Upper lobe of left lung (tissue), 6 donors: Measurements from ENCODE around the gene SSRP1. TPM values are rescaled to one million over a fixed set of nuclear protein-coding genes. Genes with fewer than 3 reads are reported as not detected.

Experiments
- ATAC-seq, 2 donors: fragments of 200-7000 bp; cut with Tn5 transposase; one replicate each; pipeline ENCODE4 v1.9.1; 2022; ENCODE audit warnings: mild to moderate bottlenecking in 2 of 2, moderate library complexity in 2 of 2; ENCODE audit not compliant: low FRiP score in 2 of 2
- DNase-seq, 2 donors: peaks; one replicate each; pipeline ENCODE4 v3.0.0-alpha.2; 2019 to 2020
- H3K27ac ChIP-seq, 4 donors: fragments of 200-600 bp; sonication (generic); one replicate each; pipeline ENCODE4 v1.5.1; 2016 to 2019
- H3K27me3 ChIP-seq, 4 donors: fragments of 200-600 bp; sonication (generic); one replicate each; pipeline ENCODE4 v1.5.1; 2017 to 2019
- H3K36me3 ChIP-seq, 4 donors: fragments of 200-600 bp; sonication (generic); one replicate each; pipeline ENCODE4 v1.5.1; 2016 to 2019
- H3K4me1 ChIP-seq, 4 donors: fragments of 200-600 bp; sonication (generic); one replicate each; pipeline ENCODE4 v1.5.1; 2018 to 2019
- H3K4me3 ChIP-seq, 4 donors: fragments of 200-600 bp; sonication (generic); one replicate each; pipeline ENCODE4 v1.5.1; 2017 to 2019; ENCODE audit warnings: mild to moderate bottlenecking in 2 of 4, moderate library complexity in 1 of 4
- H3K9me3 ChIP-seq, 4 donors: fragments of 200-600 bp; sonication (generic); one replicate each; pipeline ENCODE4 v1.5.1; 2018 to 2019
- EP300 ChIP-seq, 4 donors: sonication (generic); formaldehyde crosslinking; IDR thresholded peaks; one replicate each; pipeline ENCODE4 v1.5.1; 2017; ENCODE audit warnings: antibody characterized with exemption in 4 of 4, control low read depth in 2 of 4
- POLR2A ChIP-seq, 4 donors: fragments of 450-650 bp; IDR thresholded peaks; one replicate each; pipeline ENCODE4 v1.5.1; 2016 to 2017; ENCODE audit warnings: antibody characterized with exemption in 4 of 4, mild to moderate bottlenecking in 2 of 4
- POLR2AphosphoS5 ChIP-seq, 2 donors: sonication (generic); formaldehyde crosslinking; IDR thresholded peaks; one replicate each; pipeline ENCODE4 v1.5.1; 2017; ENCODE audit warnings: antibody characterized with exemption in 2 of 2
- WGBS, 2 donors: methylation state at CpG; one replicate each; pipeline ENCODE4 v1.1.5; 2017 to 2018; 5-methylcytosine and 5-hydroxymethylcytosine counted together
- total RNA-seq, 6 donors: library from RNA; depleted of rRNA in 4 of 6; stranded (reverse); fragments of >200 nt in 4 of 6; gene quantifications; one replicate each; pipeline versions ENCODE4 v1.1.0 to v1.2.1, GENCODE V29; 2016 to 2021
- TF ChIP-seq, protein P1 (sequence below), 6 experiments: fragments of 450-650 bp in 4 of 6; fragments of 200-600 bp in 2 of 6; sonication (generic) in 2 of 6; IDR thresholded peaks; one replicate each; pipeline ENCODE4 v1.5.1; 2016 to 2019; ENCODE audit warnings: antibody characterized with exemption in 6 of 6
- donor health status: DM: no; HTN: no; CAD: no; lungs with moderate emphysema.
- donor health status: DM: no; HTN: yes; CAD: no; lungs with severe emphysema.

SSRP1 gene
- total RNA-seq, 6 donors from 2014 or later, result 48.2 to 89.6 (median 65.5) TPM

DNA sequence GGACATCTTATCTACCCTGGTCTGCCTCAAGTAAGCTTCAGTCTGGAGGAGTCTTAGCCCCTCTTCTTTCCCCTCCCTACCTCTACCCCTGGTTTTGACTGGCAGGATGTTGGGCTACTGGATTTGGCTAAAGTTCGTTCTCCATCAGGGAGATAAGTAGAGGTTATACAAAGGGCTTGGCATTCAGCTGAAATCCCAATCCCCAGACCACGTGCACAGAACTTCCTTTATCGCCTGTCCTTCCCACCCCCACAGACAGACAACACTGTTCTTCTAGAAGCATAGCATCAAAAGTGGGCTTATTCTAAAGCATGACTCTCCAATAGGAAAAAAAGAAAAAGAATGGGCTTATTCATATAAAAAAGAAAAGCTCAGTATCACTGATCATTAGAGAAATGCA lies 37.5 kb upstream of the SSRP1 start:
- H3K36me3 ChIP-seq, result no peaks in the 10 kb centered on the region

GRCh38 chr11:57370941-57371340 lies 35.2 kb upstream of the SSRP1 start:
- TF ChIP-seq, protein P1, sequence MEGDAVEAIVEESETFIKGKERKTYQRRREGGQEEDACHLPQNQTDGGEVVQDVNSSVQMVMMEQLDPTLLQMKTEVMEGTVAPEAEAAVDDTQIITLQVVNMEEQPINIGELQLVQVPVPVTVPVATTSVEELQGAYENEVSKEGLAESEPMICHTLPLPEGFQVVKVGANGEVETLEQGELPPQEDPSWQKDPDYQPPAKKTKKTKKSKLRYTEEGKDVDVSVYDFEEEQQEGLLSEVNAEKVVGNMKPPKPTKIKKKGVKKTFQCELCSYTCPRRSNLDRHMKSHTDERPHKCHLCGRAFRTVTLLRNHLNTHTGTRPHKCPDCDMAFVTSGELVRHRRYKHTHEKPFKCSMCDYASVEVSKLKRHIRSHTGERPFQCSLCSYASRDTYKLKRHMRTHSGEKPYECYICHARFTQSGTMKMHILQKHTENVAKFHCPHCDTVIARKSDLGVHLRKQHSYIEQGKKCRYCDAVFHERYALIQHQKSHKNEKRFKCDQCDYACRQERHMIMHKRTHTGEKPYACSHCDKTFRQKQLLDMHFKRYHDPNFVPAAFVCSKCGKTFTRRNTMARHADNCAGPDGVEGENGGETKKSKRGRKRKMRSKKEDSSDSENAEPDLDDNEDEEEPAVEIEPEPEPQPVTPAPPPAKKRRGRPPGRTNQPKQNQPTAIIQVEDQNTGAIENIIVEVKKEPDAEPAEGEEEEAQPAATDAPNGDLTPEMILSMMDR (IDR thresholded peaks at IDR 0.05), result no peak
- no peak for TF ChIP-seq EP300 (IDR thresholded peaks at IDR 0.05)
- no peak for TF ChIP-seq POLR2A (IDR thresholded peaks at IDR 0.05)
- no peak for TF ChIP-seq POLR2AphosphoS5 (IDR thresholded peaks at IDR 0.05)
- no peak for ATAC-seq
- no peak overlapping the region for H3K27ac ChIP-seq
- no peaks in the 10 kb centered on the region for H3K36me3 ChIP-seq
- no peak overlapping the region for H3K4me3 ChIP-seq
- DNase-seq, result no peak
- no peaks in the 10 kb centered on the region for H3K27me3 ChIP-seq
- H3K4me1 ChIP-seq, result peaks cover 0 to 8% (median 2%) of the 10 kb centered on the region in 4 donors
- H3K9me3 ChIP-seq, result no peaks in the 10 kb centered on the region

More for the DNA sequence above, 37.5 kb upstream of the SSRP1 start:
- Histone ChIP-seq H3K4me3 (no peak overlapping the region), H3K4me1 (peaks cover 0 to 6% (median 2%) of the 10 kb centered on the region in 4 donors), H3K27ac (no peak overlapping the region), H3K27me3 (no peaks in the 10 kb centered on the region), H3K9me3 (no peaks in the 10 kb centered on the region)
- WGBS, 2 donors, result 52 to 60% methylated on average over 3 of the region's 3 CpGs
- ATAC-seq, result no peak
- no peak for DNase-seq
- TF ChIP-seq, protein P1 (IDR thresholded peaks at IDR 0.05), result no peak
- TF ChIP-seq EP300 (IDR thresholded peaks at IDR 0.05), result no peak
- no peak for TF ChIP-seq POLR2AphosphoS5 (IDR thresholded peaks at IDR 0.05)
- TF ChIP-seq POLR2A (IDR thresholded peaks at IDR 0.05), result no peak

- ATAC-seq (no peak), DNase-seq (no peak)
- H3K9me3 ChIP-seq, result no peaks in the 10 kb centered on the region
- H3K27ac ChIP-seq, result no peak overlapping the region
- WGBS, 2 donors, result 94 to 96% methylated on average over 7 of the region's 7 CpGs
- H3K4me3 ChIP-seq, result no peak overlapping the region
- TF ChIP-seq EP300 (IDR thresholded peaks at IDR 0.05) (no peak), POLR2AphosphoS5 (IDR thresholded peaks at IDR 0.05) (no peak), POLR2A (IDR thresholded peaks at IDR 0.05) (no peak)
- TF ChIP-seq, protein P1 (IDR thresholded peaks at IDR 0.05), result no peak
- H3K27me3 ChIP-seq, result no peaks in the 10 kb centered on the region
- no peaks in the 10 kb centered on the region for H3K36me3 ChIP-seq
- peaks cover 0 to 8% (median 2%) of the 10 kb centered on the region in 4 donors for H3K4me1 ChIP-seq
These were observed 34.6 kb upstream of the SSRP1 start for GRCh38 chr11:57370251-57370650.

DNA sequence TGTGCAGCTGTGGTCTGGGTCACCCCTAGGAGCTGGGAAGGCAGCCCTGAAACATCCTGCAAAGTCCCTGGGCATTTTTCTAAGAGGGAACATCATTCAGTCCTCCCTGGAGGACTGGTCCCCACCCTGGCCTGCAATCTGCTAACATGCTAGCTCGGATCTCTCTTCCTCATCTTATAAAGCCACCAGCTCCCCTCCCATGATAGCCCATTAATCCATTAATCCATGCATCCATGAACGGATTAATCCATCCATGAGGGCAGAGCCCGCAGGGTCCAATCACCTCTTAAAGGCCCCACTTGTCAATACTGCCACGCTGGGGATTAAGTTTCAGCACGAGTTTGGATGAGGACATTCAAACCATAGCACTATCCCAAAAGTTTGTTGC lies 33.1 kb upstream of the SSRP1 start:
- H3K4me3 ChIP-seq, result no peak overlapping the region
- peaks cover 0 to 8% (median 2%) of the 10 kb centered on the region in 4 donors for H3K4me1 ChIP-seq
- H3K9me3 ChIP-seq, result no peaks in the 10 kb centered on the region
- TF ChIP-seq POLR2A (IDR thresholded peaks at IDR 0.05), result no peak
- no peaks in the 10 kb centered on the region for H3K27me3 ChIP-seq
- H3K27ac ChIP-seq, result no peak overlapping the region
- no peaks in the 10 kb centered on the region for H3K36me3 ChIP-seq
- no peak for ATAC-seq
- DNase-seq, result no peak
- 61 to 63% methylated on average over 5 of the region's 5 CpGs for WGBS, 2 donors

- no peak overlapping the region for H3K27ac ChIP-seq
- no peak overlapping the region for H3K4me3 ChIP-seq
- peaks cover 0 to 8% (median 2%) of the 10 kb centered on the region in 4 donors for H3K4me1 ChIP-seq
- 29 to 58% methylated on average over 9 to 16 of the region's 19 CpGs for whole genome bisulfite sequencing, 2 donors
- no peaks in the 10 kb centered on the region for H3K36me3 ChIP-seq
- no peaks in the 10 kb centered on the region for H3K27me3 ChIP-seq
- DNase-seq (peak; percentile 58 to 76), ATAC-seq (peak; percentile 44 to 73)
- H3K9me3 ChIP-seq, result no peaks in the 10 kb centered on the region
- TF ChIP-seq POLR2AphosphoS5 (IDR thresholded peaks at IDR 0.05) (no peak), POLR2A (IDR thresholded peaks at IDR 0.05) (no peak), EP300 (IDR thresholded peaks at IDR 0.05) (no peak)
- TF ChIP-seq, protein P1 (IDR thresholded peaks at IDR 0.05), result no peak
These were observed 32.6 kb upstream of the SSRP1 start for GRCh38 chr11:57368106-57368844.
